ENCODE measurements around the gene GM2A. TPM values are rescaled to one million over a fixed set of nuclear protein-coding genes. Genes with fewer than 3 reads are reported as not detected.

The GM2A gene
- total and polyA plus RNA-seq, 9 of the 15 experiments (the other 6 are each of a cell fraction or from before 2014, with no cell fraction given), result 5.8 to 36.0 (median 10.0) TPM

DNA sequence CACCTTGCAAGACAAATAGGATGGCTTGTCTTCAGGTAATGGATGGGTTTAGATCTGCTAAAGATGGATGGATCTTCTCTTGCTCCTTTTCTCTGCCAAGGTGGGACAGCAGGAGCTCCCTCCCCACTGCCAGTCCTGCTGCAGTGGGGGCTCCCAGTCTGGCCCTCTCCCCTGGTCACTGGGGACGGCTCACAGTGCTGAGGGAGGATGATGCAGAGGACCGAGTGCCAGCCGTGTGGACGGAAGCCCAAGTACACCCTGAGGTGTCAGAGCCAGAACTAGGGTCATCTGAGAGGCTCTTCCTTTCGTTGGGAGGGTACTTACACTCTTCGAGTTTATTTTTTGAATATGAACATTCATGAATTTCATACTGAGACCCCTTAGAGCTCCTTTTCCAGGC lies 34.8 kb upstream of the GM2A start (continued):
- TF ChIP-seq, protein P1, sequence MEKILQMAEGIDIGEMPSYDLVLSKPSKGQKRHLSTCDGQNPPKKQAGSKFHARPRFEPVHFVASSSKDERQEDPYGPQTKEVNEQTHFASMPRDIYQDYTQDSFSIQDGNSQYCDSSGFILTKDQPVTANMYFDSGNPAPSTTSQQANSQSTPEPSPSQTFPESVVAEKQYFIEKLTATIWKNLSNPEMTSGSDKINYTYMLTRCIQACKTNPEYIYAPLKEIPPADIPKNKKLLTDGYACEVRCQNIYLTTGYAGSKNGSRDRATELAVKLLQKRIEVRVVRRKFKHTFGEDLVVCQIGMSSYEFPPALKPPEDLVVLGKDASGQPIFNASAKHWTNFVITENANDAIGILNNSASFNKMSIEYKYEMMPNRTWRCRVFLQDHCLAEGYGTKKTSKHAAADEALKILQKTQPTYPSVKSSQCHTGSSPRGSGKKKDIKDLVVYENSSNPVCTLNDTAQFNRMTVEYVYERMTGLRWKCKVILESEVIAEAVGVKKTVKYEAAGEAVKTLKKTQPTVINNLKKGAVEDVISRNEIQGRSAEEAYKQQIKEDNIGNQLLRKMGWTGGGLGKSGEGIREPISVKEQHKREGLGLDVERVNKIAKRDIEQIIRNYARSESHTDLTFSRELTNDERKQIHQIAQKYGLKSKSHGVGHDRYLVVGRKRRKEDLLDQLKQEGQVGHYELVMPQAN (IDR thresholded peaks at IDR 0.05; ENCODE audit: borderline replicate concordance), result no peak
- TF ChIP-seq PYGO2 (tag; IDR thresholded peaks at IDR 0.05) (no peak), POLR2B (IDR thresholded peaks at IDR 0.05; ENCODE audit: low read depth, partially characterized antibody) (no peak), L3MBTL2 (IDR thresholded peaks at IDR 0.05) (no peak), CHCHD3 (CRISPR knock-in tag; IDR thresholded peaks at IDR 0.05) (no peak)

DNA sequence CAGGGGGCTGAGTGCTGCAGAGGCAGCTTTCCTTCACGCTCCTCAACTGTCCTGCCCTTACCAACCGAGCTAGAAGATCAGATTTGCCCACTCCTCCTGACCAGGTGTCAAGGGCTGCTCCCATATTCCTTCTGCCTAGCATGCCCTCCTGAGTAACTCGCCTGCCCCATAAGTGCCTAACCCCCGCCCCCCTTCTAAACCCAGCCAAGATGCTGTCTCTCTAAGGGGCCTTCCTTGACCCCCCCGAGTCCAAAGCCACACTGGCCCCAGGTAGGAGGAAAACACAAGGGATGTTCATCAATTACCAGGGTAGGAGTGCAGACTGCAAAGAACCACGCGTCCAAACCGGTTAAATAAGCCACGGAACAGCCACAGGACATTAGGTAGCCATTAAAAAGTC lies 33.8 kb upstream of the GM2A start:
- Histone ChIP-seq H3K4me1 (replicated peaks in 1 of 2; ENCODE audit: control insufficient read depth in 2 of 2, insufficient read depth in 2 of 2, low read length in 2 of 2) (peaks cover 30 to 38% of the 10 kb centered on the region in 2 experiments), H3K79me2 (ENCODE audit: control insufficient read depth, insufficient read depth, low read length) (no peaks in the 10 kb centered on the region; the same call in 2 of the 3 replicates), H3K36me3 (ENCODE audit: control insufficient read depth, insufficient read depth, low read length) (no peaks in the 10 kb centered on the region), H3K9me1 (ENCODE audit: control insufficient read depth, insufficient read depth, low read length) (no peaks in the 10 kb centered on the region), H4K20me1 (replicated peaks; ENCODE audit: control insufficient read depth, insufficient read depth, low read length) (no peaks in the 10 kb centered on the region), H3K4me3 (no peak overlapping the region), H3K4me2 (ENCODE audit: insufficient read depth, low read length) (no peak overlapping the region), H2AFZ (ENCODE audit: low read depth, low read length) (no peak overlapping the region), H3K9ac (ENCODE audit: insufficient read depth in 1 of 2, low read depth in 2 of 2, low read length in 2 of 2) (no peak overlapping the region), H3K27me3 (ENCODE audit: control insufficient read depth in 2 of 2, insufficient read depth in 2 of 2, low read length in 2 of 2) (no peaks in the 10 kb centered on the region), H3K9me3 (replicated peaks; ENCODE audit: control insufficient read depth, insufficient read depth, low read depth, low read length) (no peaks in the 10 kb centered on the region), H3K27ac (ENCODE audit: extremely low read depth, low read depth, low read length) (no peak overlapping the region)
- POLR2A ChIA-PET, result no interaction called here
- intact Hi-C loops (cut with micrococcal nuclease), result no loop called here
- no peak for ATAC-seq
- CTCF ChIA-PET (ENCODE audit: low intra/inter-chr PET ratio), result interaction anchor here (1.0 kb wide), 1 partner anchor 54 kb away, joined by 4 read pairs; no protein-coding TSS in a partner anchor
- 57% methylated on average over 6 of the region's 9 CpGs for WGBS (ENCODE audit: insufficient coverage, low coverage, missing lambda C conversion rate)
- in situ Hi-C loops (cut with MboI), result no loop called here
- no peak for DNase-seq (ENCODE audit: extremely low read depth in 1 of 4, low spot score in 3 of 4)
- no TSS peak for BruUV-seq (replicated peaks)
- TF ChIP-seq, protein P2, sequence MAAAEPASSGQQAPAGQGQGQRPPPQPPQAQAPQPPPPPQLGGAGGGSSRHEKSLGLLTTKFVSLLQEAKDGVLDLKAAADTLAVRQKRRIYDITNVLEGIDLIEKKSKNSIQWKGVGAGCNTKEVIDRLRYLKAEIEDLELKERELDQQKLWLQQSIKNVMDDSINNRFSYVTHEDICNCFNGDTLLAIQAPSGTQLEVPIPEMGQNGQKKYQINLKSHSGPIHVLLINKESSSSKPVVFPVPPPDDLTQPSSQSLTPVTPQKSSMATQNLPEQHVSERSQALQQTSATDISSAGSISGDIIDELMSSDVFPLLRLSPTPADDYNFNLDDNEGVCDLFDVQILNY (CRISPR knock-in tag; IDR thresholded peaks at IDR 0.05), result no peak
- TF ChIP-seq ZNF830 (CRISPR knock-in tag; IDR thresholded peaks at IDR 0.05), result no peak
- TF ChIP-seq ZNF316 (IDR thresholded peaks at IDR 0.05), result no peak
- no peak for TF ChIP-seq SOX6 (IDR thresholded peaks at IDR 0.05)
- TF ChIP-seq ZNF778 (CRISPR knock-in tag; IDR thresholded peaks at IDR 0.05), result no peak
- no peak for TF ChIP-seq ZBTB17 (CRISPR knock-in tag; IDR thresholded peaks at IDR 0.05)
- TF ChIP-seq, protein P3, sequence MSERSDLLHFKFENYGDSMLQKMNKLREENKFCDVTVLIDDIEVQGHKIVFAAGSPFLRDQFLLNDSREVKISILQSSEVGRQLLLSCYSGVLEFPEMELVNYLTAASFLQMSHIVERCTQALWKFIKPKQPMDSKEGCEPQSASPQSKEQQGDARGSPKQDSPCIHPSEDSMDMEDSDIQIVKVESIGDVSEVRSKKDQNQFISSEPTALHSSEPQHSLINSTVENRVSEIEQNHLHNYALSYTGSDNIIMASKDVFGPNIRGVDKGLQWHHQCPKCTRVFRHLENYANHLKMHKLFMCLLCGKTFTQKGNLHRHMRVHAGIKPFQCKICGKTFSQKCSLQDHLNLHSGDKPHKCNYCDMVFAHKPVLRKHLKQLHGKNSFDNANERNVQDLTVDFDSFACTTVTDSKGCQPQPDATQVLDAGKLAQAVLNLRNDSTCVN (CRISPR knock-in tag; IDR thresholded peaks at IDR 0.05), result no peak
- TF ChIP-seq XRCC4 (IDR thresholded peaks at IDR 0.05; ENCODE audit: extremely low read depth, insufficient read depth, insufficient read length), result no peak
- no peak for FAIRE-seq
